ENCODE results near the gene CEP83.

The CEP83 gene

GRCh38 chr12:94272280-94272679 is 187.4 kb downstream of the CEP83 start:
- no peaks in the 10 kb centered on the region for H4K20me1 ChIP-seq (ENCODE audit: insufficient read depth, low read length)
- H3K4me2 ChIP-seq (ENCODE audit: insufficient read depth, low read length), result no peak overlapping the region
- H3K4me1 ChIP-seq (ENCODE audit: insufficient read depth, low read length), result no peaks in the 10 kb centered on the region
- TF ChIP-seq EZH2 (IDR thresholded peaks at IDR 0.05; ENCODE audit: borderline replicate concordance, low read depth, low read length, severe bottlenecking), result no peak
- TF ChIP-seq CTCF (IDR thresholded peaks at IDR 0.05; ENCODE audit: borderline replicate concordance, extremely low read depth, low read length, poor library complexity, severe bottlenecking), result no peak
- no peak overlapping the region for H3K9ac ChIP-seq (ENCODE audit: low read depth, low read length)
- no peak overlapping the region for H3K27ac ChIP-seq (ENCODE audit: low read length)
- no peak overlapping the region for H3K4me3 ChIP-seq (ENCODE audit: low read depth in 1 of 2, low read length in 2 of 2)
- no peaks in the 10 kb centered on the region for H3K79me2 ChIP-seq (ENCODE audit: insufficient read depth, low read length)
- H3K27me3 ChIP-seq (ENCODE audit: insufficient read depth, low read length, poor library complexity), result no peaks in the 10 kb centered on the region
- 0 out of 2 replicates have a peak, but pooled peaks cover 4% of the 10 kb centered on the region for H3K36me3 ChIP-seq (ENCODE audit: insufficient read depth, low read length)
- no peaks in the 10 kb centered on the region for H3K9me3 ChIP-seq (ENCODE audit: insufficient read depth, low read length, severe bottlenecking)
- no peak for ATAC-seq (ENCODE audit: insufficient read depth, low read depth)
- DNase-seq, result no peak
- no peak overlapping the region for H2AFZ ChIP-seq (ENCODE audit: low read depth, low read length)

- H3K79me2 ChIP-seq (ENCODE audit: insufficient read depth, low read length), result no peaks in the 10 kb centered on the region
- no peaks in the 10 kb centered on the region for H3K9me3 ChIP-seq (ENCODE audit: insufficient read depth, low read length, severe bottlenecking)
- 0 out of 2 replicates have a peak, but pooled peaks cover 4% of the 10 kb centered on the region for H3K36me3 ChIP-seq (ENCODE audit: insufficient read depth, low read length)
- TF ChIP-seq CTCF (IDR thresholded peaks at IDR 0.05; ENCODE audit: borderline replicate concordance, extremely low read depth, low read length, poor library complexity, severe bottlenecking), result no peak
- TF ChIP-seq EZH2 (IDR thresholded peaks at IDR 0.05; ENCODE audit: borderline replicate concordance, low read depth, low read length, severe bottlenecking), result no peak
- DNase-seq (no peak), ATAC-seq (ENCODE audit: insufficient read depth, low read depth) (no peak)
- H3K4me3 ChIP-seq (ENCODE audit: low read depth in 1 of 2, low read length in 2 of 2), result no peak overlapping the region
- H3K9ac ChIP-seq (ENCODE audit: low read depth, low read length), result no peak overlapping the region
- no peaks in the 10 kb centered on the region for H3K27me3 ChIP-seq (ENCODE audit: insufficient read depth, low read length, poor library complexity)
- no peaks in the 10 kb centered on the region for H3K4me1 ChIP-seq (ENCODE audit: insufficient read depth, low read length)
- H3K27ac ChIP-seq (ENCODE audit: low read length), result no peak overlapping the region
- no peaks in the 10 kb centered on the region for H4K20me1 ChIP-seq (ENCODE audit: insufficient read depth, low read length)
- H2AFZ ChIP-seq (ENCODE audit: low read depth, low read length), result no peak overlapping the region
- H3K4me2 ChIP-seq (ENCODE audit: insufficient read depth, low read length), result no peak overlapping the region
These were observed 188.3 kb downstream of the CEP83 start for GRCh38 chr12:94271351-94271750.

GRCh38 chr12:94269316-94269999 is 190.2 kb downstream of the CEP83 start:
- Histone ChIP-seq H3K79me2 (ENCODE audit: insufficient read depth, low read length) (no peaks in the 10 kb centered on the region), H4K20me1 (ENCODE audit: insufficient read depth, low read length) (no peaks in the 10 kb centered on the region), H3K9me3 (ENCODE audit: insufficient read depth, low read length, severe bottlenecking) (no peaks in the 10 kb centered on the region), H3K27ac (ENCODE audit: low read length) (no peak overlapping the region), H3K4me3 (ENCODE audit: low read depth in 1 of 2, low read length in 2 of 2) (no peak overlapping the region), H2AFZ (ENCODE audit: low read depth, low read length) (no peak overlapping the region), H3K27me3 (ENCODE audit: insufficient read depth, low read length, poor library complexity) (no peaks in the 10 kb centered on the region), H3K4me1 (ENCODE audit: insufficient read depth, low read length) (no peaks in the 10 kb centered on the region), H3K9ac (ENCODE audit: low read depth, low read length) (no peak overlapping the region), H3K36me3 (ENCODE audit: insufficient read depth, low read length) (0 out of 2 replicates have a peak, but pooled peaks cover 4% of the 10 kb centered on the region), H3K4me2 (ENCODE audit: insufficient read depth, low read length) (no peak overlapping the region)
- no peak for TF ChIP-seq CTCF (IDR thresholded peaks at IDR 0.05; ENCODE audit: borderline replicate concordance, extremely low read depth, low read length, poor library complexity, severe bottlenecking)
- no peak for TF ChIP-seq EZH2 (IDR thresholded peaks at IDR 0.05; ENCODE audit: borderline replicate concordance, low read depth, low read length, severe bottlenecking)
- no peak for ATAC-seq (ENCODE audit: insufficient read depth, low read depth)
- no peak for DNase-seq

All from DND-41 (cell line).